ENCODE measurements around the gene TTBK1. TPM values are rescaled to one million over a fixed set of nuclear protein-coding genes. Genes with fewer than 3 reads are reported as not detected.

Gene TTBK1
- polyA plus RNA-seq, 2 of the 4 experiments (the other 2 are of a cell fraction), result 0.04 TPM; not detected in 1

DNA sequence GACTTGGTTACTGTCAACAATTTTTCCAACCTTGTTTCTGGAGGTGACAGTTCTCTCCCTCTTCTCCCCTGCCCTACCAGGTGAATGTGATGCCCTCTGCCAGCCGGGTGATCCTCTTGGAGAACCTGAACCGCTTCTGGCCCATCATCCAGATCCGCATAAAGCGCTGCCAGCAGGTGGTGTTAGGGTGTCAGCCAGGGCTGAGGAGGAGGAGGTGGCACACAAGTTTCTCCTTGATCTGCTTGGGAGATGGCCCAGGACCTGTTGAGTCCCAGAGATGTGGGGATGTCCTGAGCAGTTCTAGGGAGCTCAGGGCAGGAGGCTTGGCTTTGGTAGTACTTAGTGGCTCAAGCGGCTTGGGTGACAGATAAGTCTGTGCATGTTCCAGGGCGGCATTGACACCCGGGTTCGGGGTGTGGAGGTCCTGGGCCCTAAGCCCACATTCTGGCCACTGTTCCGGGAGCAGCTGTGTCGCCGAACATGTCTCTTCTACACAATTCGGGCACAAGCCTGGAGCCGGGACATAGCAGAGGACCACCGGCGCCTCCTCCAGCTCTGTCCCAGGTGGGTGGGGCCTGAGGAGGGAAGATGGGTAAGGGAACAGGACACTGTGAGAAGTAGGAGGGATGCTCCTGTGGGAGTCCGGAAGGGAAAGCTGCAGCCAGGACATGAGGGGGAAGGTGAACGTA lies 40.1 kb upstream of the TTBK1 start:
- Histone ChIP-seq H3K4me1 (peaks cover 6% of the 10 kb centered on the region; the same call in 2 of the 3 replicates), H3K4me3 (no peak overlapping the region), H3K27ac (no peak overlapping the region), H3K9me3 (no peaks in the 10 kb centered on the region), H3K4me2 (no peak overlapping the region)
- DNase-seq (ENCODE audit: low read depth in 1 of 2, low spot score in 1 of 2), result no peak
- ChIA-PET POLR2A (no interaction called here), CTCF (interaction anchor here (0.8 to 1.3 kb wide), 3 partner anchors 16 to 93 kb away, joined by 3 read pairs; partner anchors contain the start of gene DNPH1)
- TF ChIP-seq KDM1A (IDR thresholded peaks at IDR 0.05; ENCODE audit: low read depth), result no peak
- no peak for TF ChIP-seq POLR2A (IDR thresholded peaks at IDR 0.05; ENCODE audit: low read length)
- no peak for TF ChIP-seq FOSB (CRISPR knock-in tag; IDR thresholded peaks at IDR 0.05)
- no peak for TF ChIP-seq PHF8 (IDR thresholded peaks at IDR 0.05; ENCODE audit: borderline replicate concordance, low read depth)
- TF ChIP-seq, protein P1, sequence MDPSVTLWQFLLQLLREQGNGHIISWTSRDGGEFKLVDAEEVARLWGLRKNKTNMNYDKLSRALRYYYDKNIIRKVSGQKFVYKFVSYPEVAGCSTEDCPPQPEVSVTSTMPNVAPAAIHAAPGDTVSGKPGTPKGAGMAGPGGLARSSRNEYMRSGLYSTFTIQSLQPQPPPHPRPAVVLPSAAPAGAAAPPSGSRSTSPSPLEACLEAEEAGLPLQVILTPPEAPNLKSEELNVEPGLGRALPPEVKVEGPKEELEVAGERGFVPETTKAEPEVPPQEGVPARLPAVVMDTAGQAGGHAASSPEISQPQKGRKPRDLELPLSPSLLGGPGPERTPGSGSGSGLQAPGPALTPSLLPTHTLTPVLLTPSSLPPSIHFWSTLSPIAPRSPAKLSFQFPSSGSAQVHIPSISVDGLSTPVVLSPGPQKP (IDR thresholded peaks at IDR 0.05; ENCODE audit: low read depth, low read length), result no peak
- TF ChIP-seq CTCF (IDR thresholded peaks at IDR 0.05), result no peak
- TF ChIP-seq, protein P2, sequence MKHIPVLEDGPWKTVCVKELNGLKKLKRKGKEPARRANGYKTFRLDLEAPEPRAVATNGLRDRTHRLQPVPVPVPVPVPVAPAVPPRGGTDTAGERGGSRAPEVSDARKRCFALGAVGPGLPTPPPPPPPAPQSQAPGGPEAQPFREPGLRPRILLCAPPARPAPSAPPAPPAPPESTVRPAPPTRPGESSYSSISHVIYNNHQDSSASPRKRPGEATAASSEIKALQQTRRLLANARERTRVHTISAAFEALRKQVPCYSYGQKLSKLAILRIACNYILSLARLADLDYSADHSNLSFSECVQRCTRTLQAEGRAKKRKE (CRISPR knock-in tag; IDR thresholded peaks at IDR 0.05; ENCODE audit: low read depth), result no peak
- TF ChIP-seq CBX2 (IDR thresholded peaks at IDR 0.05; ENCODE audit: borderline replicate concordance, low read depth), result no peak
- TF ChIP-seq HOXA7 (CRISPR knock-in tag; IDR thresholded peaks at IDR 0.05), result no peak
- TF ChIP-seq, protein P3, sequence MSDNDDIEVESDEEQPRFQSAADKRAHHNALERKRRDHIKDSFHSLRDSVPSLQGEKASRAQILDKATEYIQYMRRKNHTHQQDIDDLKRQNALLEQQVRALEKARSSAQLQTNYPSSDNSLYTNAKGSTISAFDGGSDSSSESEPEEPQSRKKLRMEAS (IDR thresholded peaks at IDR 0.05), result no peak
- TF ChIP-seq JUNB (IDR thresholded peaks at IDR 0.05), result no peak
- no peak for TF ChIP-seq FOXS1 (CRISPR knock-in tag; IDR thresholded peaks at IDR 0.05)
- no peak for TF ChIP-seq MAFK (IDR thresholded peaks at IDR 0.05; ENCODE audit: partially characterized antibody)
- no peak for TF ChIP-seq CEBPB (IDR thresholded peaks at IDR 0.05)
- no peak for TF ChIP-seq TP53 (CRISPR knock-in tag; IDR thresholded peaks at IDR 0.05)
- ATAC-seq, result peak in 1 of 2 experiments; percentile 38; a peak in 3 of 6 replicates
- no peak for FAIRE-seq
- 94% methylated on average over 15 of the region's 17 CpGs for WGBS (ENCODE audit: missing lambda C conversion rate)

DNA sequence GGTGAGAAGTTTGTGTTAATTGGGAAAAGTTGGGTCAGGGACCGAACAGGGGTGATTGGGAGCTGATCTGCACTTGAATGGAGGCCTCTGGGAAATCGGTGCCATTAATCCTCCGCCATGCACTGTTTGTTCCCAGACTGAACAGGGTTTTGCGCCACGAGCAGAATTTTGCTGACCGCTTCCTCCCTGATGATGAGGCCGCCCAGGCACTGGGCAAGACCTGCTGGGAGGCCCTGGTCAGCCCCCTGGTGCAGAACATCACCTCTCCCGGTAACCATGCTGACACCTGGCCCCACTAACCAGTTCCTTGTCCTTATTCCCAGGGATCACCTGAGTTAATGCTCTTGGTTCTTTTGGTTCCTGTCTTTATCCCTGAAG lies 39.6 kb upstream of the TTBK1 start:
- FAIRE-seq, result no peak
- CTCF ChIA-PET, result interaction anchor here (0.8 to 1.3 kb wide), 2 partner anchors 15 to 93 kb away, joined by 3 read pairs; no protein-coding TSS in a partner anchor

More for the DNA sequence above, 39.6 kb upstream of the TTBK1 start:
- WGBS (ENCODE audit: missing lambda C conversion rate), result 88% methylated on average over 7 of the region's 8 CpGs
- TF ChIP-seq, protein P3 (IDR thresholded peaks at IDR 0.05), result no peak
- TF ChIP-seq ZFP36 (IDR thresholded peaks at IDR 0.05; ENCODE audit: borderline replicate concordance, partially characterized antibody) (no peak), RCOR1 (IDR thresholded peaks at IDR 0.05; ENCODE audit: low read depth, low read length) (no peak), ZSCAN20 (CRISPR knock-in tag; IDR thresholded peaks at IDR 0.05) (no peak), ESRRA (IDR thresholded peaks at IDR 0.05; ENCODE audit: borderline replicate concordance, low read length) (no peak), RAD21 (conservative IDR thresholded peaks at IDR 0.05 in 1 of 2, IDR thresholded peaks at IDR 0.05 in 1 of 2) (no peak), TP53 (CRISPR knock-in tag; IDR thresholded peaks at IDR 0.05) (no peak), NR3C1 (IDR thresholded peaks at IDR 0.05) (no peak), SREBF2 (IDR thresholded peaks at IDR 0.05) (no peak), NFE2L2 (conservative IDR thresholded peaks at IDR 0.05; ENCODE audit: low read length) (no peak), SMC3 (IDR thresholded peaks at IDR 0.05) (no peak), RARB (CRISPR knock-in tag; IDR thresholded peaks at IDR 0.05) (no peak), HES2 (IDR thresholded peaks at IDR 0.05) (no peak), MAZ (IDR thresholded peaks at IDR 0.05; ENCODE audit: borderline replicate concordance, low read depth, low read length) (no peak), MAFK (IDR thresholded peaks at IDR 0.05; ENCODE audit: partially characterized antibody) (no peak), HEYL (CRISPR knock-in tag; IDR thresholded peaks at IDR 0.05) (no peak)
- TF ChIP-seq, protein P4, sequence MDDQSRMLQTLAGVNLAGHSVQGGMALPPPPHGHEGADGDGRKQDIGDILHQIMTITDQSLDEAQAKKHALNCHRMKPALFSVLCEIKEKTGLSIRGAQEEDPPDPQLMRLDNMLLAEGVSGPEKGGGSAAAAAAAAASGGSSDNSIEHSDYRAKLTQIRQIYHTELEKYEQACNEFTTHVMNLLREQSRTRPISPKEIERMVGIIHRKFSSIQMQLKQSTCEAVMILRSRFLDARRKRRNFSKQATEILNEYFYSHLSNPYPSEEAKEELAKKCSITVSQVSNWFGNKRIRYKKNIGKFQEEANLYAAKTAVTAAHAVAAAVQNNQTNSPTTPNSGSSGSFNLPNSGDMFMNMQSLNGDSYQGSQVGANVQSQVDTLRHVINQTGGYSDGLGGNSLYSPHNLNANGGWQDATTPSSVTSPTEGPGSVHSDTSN (IDR thresholded peaks at IDR 0.05), result no peak
- no peak overlapping the region for H3K27ac ChIP-seq
- no peak overlapping the region for H3K4me2 ChIP-seq
- no peak for ATAC-seq
- no peak for DNase-seq (ENCODE audit: low read depth in 1 of 2, low spot score in 1 of 2)
- no peak overlapping the region for H3K4me3 ChIP-seq
- H3K4me1 ChIP-seq, result peaks cover 6% of the 10 kb centered on the region; the same call in 2 of the 3 replicates
- POLR2A ChIA-PET, result no interaction called here
- no peaks in the 10 kb centered on the region for H3K9me3 ChIP-seq

Data from A549 (cell line).